Activated CD8-positive, alpha-beta memory T cell treated with anti-CD3 and anti-CD28 coated beads for 1 hour (primary cell): ENCODE results near the gene MARCHF9.
"Not testable (repeated sequence)": the region's sequence is repeated elsewhere in the genome, so short reads cannot be mapped to it uniquely, and the experiment has no call there.

Experiments
- DNase-seq, 2 donors: peaks; one replicate each; pipeline ENCODE4 v3.0.0-alpha.2; 2020; ENCODE audit warnings: low read depth in 1 of 2; ENCODE audit errors: extremely low read depth in 1 of 2

MARCHF9 gene, protein sequence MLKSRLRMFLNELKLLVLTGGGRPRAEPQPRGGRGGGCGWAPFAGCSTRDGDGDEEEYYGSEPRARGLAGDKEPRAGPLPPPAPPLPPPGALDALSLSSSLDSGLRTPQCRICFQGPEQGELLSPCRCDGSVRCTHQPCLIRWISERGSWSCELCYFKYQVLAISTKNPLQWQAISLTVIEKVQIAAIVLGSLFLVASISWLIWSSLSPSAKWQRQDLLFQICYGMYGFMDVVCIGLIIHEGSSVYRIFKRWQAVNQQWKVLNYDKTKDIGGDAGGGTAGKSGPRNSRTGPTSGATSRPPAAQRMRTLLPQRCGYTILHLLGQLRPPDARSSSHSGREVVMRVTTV

DNA sequence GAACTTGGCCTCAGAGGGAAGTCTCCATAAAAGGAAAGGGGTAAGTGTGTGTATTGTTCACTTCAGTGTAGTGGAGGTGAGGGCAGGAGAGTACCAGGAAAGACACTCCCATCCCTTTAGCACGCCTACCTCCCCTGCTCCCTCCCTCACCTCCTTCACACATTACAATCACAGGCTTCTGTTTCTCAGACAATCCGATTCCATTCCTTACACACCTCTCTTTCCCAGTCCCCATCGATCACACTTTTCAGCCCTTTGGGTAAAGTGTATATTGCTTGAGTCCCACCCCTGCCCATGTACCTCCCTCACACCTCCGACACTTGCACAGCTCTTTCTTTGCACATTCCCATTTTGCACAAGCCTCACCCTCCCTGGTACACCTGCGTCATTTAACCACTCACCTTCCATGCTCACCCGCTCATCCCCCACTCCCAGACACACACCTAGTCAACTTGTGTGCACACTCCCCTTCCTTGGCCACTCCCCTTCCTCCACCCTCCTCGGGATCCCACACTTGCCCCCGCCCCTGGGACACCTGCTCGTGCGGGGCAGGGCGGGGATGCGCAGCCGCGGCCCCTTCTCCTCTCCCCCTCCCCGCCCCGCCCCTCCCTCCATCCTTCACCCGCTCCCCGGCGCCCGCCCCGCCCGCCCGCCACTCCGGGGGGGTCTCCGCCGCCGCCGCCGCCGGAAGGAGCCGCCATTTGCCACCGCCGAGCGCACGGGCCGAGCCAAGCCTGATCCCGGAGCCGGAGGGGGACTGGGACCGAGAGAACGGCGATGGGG is at the start of gene MARCHF9:
Gene MARCHF9 (plus strand): TSS at position 693 of the 783 bp plus-strand sequence. CDS start 426 bp downstream, outside the sequence.
- DNase-seq, result peak; percentile 62 to 65

DNA sequence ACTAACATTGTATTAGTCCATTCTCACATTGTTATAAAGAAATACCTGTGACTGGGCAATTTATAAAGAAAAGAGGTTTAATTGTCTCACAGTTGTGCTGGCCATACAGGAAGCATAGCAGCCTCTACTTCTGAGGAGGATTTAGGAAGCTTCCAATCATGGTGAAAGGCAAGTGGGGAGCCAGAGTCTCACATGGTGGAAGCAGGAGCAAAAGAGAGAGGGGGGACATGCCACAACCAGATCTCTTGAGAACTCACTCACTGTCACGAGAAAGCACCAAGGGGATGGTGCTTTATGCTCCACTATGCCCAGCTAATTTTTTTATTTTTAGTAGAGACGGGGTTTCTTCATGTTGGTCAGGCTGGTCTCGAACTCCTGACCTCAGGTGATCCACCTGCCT is 47.7 kb upstream of the MARCHF9 start:
- DNase-seq, result no peak

DNA sequence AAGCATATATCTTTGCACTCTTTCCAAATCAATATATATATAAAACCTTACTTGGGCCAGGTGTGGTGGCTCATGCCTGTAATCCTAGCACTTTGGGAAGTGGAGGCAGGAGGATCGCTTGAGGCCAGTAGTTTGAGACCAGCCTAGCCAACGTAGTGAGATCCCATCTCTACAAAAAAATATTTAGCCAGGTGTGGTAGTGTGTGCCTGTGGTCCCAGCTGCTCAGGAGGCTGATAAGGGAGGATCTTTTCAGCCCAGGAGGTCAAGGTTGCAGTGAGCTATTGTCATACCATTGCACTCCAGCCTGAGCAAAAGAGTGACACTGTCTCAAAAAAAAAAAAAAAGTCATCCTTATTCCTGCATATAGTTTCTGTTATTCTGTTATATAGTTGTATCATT is 46.6 kb upstream of the MARCHF9 start:
- DNase-seq, result no peak

DNA sequence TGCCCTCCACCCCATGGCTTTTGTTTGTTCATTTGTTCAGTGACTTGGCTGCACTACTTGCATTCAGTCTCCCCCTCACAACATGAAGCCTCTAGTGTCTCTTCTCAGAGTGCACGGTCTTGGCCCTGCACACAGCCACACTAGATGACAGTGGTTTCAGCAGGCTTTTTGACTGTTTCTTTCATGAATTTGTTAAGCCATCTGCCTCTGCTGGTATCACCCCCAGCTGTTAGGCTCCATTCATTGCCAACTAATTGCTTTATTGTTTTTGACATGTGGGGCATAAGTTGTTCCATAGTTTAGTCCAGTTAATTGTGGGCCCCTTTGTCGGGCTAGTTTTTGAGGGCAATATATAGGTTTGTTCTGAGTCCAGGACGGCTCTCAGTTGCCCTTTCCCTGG is 42.2 kb upstream of the MARCHF9 start:
- no peak for DNase-seq

DNA sequence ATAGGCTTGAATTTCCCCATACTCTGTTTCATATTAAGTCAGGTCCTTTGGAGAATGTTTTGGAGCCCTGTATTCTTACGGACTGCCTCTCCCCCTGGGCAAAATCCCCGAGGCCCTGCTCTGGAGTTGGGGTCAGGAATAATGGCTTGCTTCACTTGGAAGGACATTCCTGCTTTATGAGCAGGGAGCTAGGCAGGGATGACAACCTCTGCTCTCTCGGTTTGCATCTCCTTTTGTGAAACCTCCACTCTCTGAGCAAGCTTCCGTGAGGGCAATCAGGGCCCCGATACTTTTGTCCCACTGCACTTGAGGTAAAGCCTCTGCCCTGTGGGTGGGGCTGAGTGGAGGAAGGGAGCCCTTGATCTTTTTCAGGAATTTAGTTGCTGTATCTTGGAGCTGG is 41.7 kb upstream of the MARCHF9 start:
- no peak for DNase-seq

DNA sequence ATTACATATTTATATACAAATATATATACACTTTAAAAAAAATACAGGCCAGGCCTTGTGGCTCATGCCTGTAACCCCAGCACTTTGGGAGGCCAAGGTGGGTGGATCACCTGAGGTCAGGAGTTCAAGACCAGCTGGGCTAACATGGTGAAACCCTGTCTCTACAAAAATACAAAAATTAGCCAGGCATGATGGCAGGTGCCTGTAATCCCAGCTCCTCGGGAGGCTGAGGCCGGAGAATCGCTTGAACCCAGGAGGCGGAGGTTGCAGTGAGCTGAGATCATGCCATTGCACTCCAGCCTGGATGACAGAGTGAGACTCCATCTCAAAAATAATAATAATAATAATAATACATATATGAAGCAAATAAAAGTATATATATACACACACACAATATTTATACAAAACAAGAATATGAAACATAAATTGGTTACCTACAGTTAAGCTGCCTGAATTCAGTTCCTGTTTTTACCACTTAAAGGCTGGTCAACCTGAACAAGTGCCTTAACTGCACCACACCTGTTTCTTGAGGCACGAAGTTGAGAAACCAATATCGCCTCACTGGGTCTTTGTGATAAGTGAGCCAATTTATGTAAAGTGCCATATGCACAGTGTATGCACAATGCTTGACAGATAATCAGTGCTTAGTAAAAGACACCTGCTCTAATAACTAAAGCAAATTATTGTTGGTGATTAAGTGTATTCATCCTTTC is 39.7 kb upstream of the MARCHF9 start:
- DNase-seq, result not testable (repeated sequence)

DNA sequence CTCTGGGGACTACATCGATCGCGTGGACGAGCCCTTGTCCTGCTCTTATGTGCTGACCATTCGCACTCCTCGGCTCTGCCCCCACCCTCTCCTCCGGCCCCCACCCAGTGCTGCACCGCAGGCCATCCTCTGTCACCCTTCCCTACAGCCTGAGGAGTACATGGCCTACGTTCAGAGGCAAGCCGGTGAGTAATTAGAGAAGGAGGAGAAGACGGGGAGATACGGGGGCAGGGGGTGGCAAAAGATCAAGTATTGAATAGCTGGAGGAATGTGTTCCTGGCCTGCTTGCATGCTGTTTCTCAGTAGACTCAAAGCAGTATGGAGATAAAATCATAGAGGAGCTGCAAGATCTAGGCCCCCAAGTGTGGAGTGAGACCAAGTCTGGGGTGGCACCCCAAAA is 39.1 kb upstream of the MARCHF9 start:
- no peak for DNase-seq

DNA sequence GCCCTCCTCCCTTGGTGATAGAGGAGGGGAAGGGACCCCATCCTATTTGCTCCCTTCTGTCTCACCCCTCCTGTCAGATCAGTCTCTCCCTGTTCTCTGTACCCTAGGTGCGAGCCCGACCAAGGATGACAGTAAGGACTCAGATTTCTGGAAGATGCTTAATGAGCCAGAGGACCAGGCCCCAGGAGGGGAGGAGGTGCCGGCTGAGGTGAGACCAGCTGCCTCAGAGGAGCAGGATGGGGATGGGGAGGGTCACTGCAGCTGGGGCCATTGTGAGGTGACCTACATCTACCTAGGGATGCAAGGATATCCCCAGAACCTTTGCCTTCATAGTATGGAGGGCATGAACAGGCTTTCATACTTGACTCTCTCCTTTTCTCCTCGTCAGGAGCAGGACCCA is 38.6 kb upstream of the MARCHF9 start:
- DNase-seq, result no peak

DNA sequence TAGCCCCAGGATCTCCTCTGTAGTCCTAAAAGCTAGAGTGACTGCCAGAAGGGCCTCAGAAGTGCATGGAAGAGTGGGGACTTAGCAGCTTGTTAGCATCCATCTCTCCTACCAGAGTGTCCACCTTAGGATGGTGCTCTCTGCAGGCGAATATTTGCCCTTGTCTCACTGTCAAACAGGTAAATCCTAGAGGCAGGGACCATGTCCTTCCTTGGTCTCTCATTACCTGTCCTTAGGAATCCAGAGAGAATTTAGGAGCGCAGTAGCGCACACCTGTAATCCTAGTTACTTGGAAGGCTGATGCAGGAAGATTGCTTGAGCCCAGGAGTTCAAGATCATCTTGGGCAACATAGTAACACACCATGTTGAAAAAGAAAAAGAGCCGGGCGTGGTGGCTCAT is 37.8 kb upstream of the MARCHF9 start:
- no peak for DNase-seq

DNA sequence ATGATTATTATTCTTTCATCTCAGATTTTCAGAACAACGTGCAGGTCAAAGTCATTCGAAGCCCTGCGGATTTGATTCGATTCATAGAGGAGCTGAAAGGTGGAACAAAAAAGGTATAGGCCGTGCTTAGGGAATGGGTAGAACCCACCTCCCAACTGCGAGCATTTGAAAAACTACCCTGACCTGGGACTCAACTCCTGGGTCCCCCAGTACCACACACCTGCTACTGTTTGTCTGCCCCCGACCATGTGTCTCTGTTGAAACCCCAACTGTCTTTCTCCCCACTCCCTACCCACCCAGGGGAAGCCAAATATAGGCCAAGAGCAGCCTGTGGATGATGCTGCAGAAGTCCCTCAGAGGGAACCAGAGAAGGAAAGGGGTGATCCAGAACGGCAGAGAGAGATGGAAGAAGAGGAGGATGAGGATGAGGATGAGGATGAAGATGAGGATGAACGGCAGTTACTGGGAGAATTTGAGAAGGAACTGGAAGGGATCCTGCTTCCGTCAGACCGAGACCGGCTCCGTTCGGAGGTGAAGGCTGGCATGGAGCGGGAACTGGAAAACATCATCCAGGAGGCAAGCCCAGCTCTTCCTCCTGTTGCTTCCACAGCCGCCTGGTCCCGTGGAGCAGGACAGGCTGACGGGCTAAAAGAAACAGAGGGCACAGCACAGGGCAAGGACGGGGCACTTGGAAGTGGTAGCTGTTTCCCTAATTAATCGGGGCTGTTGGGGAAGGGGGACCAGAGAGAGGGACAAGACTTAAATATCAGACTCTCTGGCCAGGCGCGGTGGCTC is 36.9 kb upstream of the MARCHF9 start:
- DNase-seq, result no peak

DNA sequence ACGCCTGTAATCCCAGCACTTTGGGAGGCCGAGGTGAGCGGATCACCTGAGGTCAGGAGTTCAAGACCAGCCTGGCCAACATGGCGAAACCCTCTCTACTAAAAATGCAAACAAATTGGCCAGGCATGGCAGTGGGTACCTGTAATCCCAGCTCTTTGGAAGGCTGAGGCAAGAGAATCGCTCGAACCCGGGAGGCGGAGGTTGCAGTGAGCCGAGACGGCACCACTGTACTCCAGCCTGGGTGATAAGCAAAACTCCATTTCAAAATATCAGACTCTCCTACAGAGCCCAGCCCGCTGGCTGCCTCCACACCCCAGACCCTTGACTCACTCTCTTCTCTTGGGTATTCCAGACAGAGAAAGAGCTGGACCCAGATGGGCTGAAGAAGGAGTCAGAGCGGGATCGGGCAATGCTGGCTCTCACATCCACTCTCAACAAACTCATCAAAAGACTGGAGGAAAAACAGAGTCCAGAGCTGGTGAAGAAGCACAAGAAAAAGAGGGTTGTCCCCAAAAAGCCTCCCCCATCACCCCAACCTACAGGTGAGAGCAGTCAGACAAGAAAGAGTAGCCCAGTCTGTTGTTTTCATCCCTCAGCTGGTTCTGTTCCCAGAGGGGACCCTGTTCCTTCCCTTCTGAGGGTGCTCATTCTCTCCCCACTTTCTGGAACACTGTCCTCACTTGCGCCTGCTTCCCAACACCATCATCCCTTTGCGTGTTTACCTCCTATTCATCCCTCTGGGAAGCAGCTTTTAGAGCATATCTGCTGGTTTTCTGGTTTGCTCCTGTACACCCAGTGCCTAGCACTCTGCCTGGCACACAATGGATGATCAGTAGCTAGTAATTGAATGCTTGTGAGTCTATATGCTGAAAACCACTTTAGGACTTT is 36.0 kb upstream of the MARCHF9 start:
- DNase-seq, result no peak

DNA sequence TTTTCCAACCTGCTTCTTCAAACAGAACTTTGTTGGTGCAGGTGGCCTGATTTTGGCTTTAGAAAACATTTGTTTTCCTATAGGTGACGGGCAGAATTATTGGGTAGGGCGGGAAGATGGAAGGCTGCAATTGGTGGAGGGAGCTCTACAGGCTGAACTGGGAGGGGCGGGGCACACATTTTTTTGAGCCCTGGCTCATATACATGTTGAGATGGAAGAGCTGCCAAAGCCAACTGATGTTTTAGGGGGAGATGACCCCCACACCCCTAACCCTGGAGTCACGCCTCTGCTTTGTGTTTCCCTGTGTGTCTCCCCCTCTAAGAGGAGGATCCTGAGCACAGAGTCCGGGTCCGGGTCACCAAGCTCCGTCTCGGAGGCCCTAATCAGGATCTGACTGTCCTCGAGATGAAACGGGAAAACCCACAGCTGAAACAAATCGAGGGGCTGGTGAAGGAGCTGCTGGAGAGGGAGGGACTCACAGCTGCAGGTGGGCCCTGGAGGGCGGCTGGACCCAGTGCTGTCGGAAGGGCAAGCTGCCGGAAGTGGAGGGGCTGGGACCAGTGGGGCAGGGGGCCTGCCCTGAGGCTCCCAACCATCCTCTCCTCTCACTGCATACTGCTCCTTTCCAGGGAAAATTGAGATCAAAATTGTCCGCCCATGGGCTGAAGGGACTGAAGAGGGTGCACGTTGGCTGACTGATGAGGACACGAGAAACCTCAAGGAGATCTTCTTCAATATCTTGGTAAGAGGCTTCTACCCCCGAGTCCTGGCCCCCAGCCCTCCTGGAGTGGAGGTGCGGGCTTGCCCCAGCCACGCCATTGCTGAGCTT is 34.9 kb upstream of the MARCHF9 start:
- no peak for DNase-seq

DNA sequence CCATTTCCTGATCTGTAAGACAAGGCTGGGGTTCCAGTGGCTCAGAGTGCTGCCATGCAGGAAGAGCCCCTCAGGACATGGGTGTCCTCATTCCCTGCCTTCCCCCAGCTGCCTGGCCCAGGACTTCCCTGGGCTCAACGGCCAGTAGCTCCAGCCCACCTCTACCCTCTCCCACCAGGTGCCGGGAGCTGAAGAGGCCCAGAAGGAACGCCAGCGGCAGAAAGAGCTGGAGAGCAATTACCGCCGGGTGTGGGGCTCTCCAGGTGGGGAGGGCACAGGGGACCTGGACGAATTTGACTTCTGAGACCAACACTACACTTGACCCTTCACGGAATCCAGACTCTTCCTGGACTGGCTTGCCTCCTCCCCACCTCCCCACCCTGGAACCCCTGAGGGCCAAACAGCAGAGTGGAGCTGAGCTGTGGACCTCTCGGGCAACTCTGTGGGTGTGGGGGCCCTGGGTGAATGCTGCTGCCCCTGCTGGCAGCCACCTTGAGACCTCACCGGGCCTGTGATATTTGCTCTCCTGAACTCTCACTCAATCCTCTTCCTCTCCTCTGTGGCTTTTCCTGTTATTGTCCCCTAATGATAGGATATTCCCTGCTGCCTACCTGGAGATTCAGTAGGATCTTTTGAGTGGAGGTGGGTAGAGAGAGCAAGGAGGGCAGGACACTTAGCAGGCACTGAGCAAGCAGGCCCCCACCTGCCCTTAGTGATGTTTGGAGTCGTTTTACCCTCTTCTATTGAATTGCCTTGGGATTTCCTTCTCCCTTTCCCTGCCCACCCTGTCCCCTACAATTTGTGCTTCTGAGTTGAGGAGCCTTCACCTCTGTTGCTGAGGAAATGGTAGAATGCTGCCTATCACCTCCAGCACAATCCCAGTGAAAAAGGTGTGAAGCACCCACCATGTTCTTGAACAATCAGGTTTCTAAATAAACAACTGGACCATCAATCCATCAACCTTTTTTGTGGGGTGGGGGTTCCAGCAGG is 34.0 kb upstream of the MARCHF9 start:
- DNase-seq, result no peak

DNA sequence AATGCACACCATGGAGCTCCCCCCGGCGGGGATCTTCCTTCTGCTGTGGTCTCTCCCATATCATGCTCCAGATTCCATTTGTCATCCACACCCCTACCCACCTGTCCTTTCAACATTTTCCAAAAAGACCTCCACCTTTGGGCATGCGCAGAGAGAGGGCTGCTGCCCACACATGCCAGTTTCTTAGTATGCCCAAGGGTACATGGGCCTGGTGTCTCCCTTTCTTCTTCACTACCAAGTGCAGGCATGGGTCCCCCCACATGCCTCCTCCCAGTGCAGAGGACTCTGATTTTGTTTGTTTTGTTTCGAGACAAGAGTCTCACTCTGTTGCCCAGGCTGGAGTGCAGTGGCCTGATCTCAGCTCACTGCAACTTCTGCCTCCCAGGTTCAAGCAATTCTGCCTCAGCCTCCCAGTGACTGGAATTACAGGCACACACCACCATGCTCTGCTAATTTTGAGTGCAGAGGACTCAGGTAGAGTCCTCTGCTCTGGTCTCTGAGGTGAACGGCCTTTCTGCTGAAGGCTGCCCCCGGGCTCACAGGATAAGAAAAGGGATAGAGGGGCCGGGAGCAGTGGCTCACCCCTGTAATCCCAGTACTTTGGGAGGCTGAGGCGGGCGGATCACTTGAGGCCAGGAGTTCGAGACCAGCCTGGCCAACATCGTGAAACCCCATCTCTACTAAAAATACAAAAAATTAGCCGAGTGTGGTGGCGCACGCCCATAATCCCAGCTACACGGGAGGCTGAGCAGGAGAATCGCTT is 32.9 kb upstream of the MARCHF9 start:
- DNase-seq, result not testable (repeated sequence)

DNA sequence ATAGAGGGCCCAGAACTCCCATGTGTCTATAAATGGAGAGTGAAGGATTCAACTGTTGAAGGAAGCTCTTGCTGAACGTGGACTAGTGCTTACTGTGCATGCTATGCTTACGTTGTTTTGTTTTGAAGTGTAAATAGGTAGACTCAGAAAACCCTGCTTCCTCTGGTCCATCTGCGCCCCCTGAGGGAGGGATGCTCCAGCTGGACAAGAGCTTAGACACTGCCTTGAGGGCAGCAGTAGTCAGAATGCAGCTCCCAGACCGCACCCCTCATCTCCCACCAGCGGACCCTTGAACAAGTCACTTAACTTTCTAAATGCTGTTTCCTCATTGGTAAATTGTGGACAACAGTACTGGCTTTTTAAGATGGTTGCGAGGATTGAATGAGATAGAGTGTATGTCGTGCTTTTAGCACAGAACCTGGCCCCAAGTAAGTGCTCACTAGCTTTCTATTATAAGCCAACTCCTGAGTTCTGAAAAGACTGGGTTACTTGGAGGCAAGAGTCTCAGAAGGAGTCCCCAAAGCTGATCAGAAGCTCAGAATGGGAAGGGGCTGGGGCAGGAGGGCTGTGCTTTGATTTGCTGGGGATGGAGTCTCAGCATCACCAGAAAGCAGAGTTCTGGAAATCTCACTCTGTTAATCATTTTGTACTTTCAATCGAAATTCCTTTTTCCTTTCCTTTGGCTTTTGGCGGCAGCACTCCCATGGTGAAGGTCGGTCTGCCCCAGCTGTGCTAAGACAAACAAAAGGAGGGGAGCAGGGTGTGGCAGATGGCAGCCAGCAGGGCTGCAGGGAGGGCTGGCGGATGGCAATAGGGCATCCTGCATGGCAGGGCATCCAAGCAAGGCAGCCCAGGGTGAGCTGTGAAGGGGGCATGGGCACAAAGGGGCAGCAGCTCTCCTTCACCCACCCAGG is 31.9 kb upstream of the MARCHF9 start:
- DNase-seq, result no peak

DNA sequence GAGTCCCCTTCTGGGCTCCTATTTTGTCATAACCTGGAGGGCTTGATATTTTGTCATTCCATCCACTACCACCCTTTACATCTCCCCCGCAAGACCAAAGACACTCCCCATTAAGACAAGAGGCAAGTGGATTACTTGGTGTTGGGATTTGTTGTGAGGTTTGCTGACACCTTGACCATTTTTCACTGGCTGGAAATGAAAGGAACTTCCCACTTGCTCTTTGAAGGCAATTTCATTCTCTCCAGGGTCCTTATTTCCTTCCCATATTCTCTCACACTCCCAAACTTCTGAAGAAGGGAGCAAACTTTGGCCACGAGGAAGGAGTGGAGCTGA is 31.3 kb upstream of the MARCHF9 start:
- DNase-seq, result no peak
